K562 (cell line): ENCODE results near the gene ADARB2.

Experiments
- FOXM1 ChIP-seq, 2 experiments: fragments of 450-650 bp in 1 of 2; sonication (generic) in 1 of 2; formaldehyde crosslinking in 1 of 2; IDR thresholded peaks; 2 replicates each; pipeline versions ENCODE4 v1.6.1 to v1.9.0; 2017 to 2022; ENCODE audit warnings: low read depth in 2 of 2, mild to moderate bottlenecking in 2 of 2, missing genetic modification reagents in 1 of 2, moderate library complexity in 1 of 2
- GATAD2B ChIP-seq: fragments of 450-650 bp; IDR thresholded peaks from 2 replicates; pipeline ENCODE4 v1.6.1; 2017; ENCODE audit warnings: mild to moderate bottlenecking, borderline replicate concordance
- PML ChIP-seq: IDR thresholded peaks from 2 replicates; pipeline ENCODE4 v1.6.1; 2012; ENCODE audit warnings: low read length, inconsistent platforms
- RCOR1 ChIP-seq, 2 experiments: IDR thresholded peaks; 2 replicates each; pipeline ENCODE4 v1.6.1; 2012; ENCODE audit warnings: low read depth in 2 of 2, low read length in 2 of 2, borderline replicate concordance in 1 of 2, improper control_type of control experiment in 1 of 2
- ZFP1 ChIP-seq: fragments of 450-650 bp; formaldehyde crosslinking; IDR thresholded peaks from 2 replicates; pipeline ENCODE4 v1.4.0; 2020; ENCODE audit warnings: mild to moderate bottlenecking, mixed read lengths

DNA sequence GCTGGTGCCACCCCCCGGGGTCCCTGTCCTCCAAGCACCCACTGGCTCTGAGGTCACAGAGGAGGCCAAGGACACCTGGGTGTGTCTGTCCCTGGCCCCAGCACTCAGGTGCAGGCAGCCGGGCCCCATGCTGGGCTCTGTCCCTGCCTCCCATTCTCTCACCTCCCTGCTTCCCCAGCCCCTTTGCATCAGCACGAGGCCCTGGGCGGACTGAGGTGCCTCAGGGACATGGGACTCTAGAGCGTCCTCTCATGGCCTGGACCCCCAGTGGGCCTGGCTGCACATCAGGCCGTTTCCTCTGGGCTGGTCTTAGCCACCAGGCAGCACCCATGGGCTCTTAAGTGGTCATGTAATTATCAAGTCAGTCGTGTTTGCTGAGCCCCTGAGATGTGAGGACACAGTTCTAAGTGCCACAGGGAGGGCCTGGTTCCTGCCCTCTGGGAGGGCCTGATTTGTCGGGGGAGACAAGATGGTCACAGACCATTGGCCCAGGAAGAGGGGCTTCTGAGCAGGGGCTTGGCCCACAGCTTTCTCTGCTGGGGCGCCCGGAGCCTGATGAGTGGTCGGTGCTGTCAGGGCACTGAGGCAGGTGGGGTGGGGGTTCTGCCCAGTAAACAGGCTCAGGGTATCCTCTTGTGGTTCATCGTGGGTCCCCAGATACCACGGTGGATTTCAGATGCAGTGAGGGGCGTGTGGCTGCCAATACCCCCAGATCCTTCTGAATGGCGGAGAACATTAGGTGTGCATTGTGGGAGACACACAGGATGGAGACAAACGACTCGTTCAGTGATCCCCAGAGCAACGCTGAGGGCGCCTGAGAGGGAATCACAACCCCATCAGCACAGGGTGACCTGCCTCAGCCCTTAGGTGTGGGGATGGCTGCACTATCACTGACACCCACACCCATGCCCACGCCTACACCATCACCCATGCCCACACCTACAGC, 528.7 kb downstream of the ADARB2 start:
- TF ChIP-seq PML (no peak), FOXM1 (IDR thresholded peaks at IDR 0.05; ENCODE audit: low read depth) (no peak), FOXM1 (CRISPR knock-in tag; IDR thresholded peaks at IDR 0.05; ENCODE audit: low read depth) (no peak), ZFP1 (CRISPR knock-in tag) (no peak), GATAD2B (no peak), RCOR1 (IDR thresholded peaks at IDR 0.05; ENCODE audit: borderline replicate concordance in 1 of 2, low read depth in 2 of 2, low read length in 2 of 2) (no peak)
